ENCODE measurements around the gene TMCC3.
"Not testable (repeated sequence)": the region's sequence is repeated elsewhere in the genome, so short reads cannot be mapped to it uniquely, and the experiment has no call there.

Gene TMCC3

DNA sequence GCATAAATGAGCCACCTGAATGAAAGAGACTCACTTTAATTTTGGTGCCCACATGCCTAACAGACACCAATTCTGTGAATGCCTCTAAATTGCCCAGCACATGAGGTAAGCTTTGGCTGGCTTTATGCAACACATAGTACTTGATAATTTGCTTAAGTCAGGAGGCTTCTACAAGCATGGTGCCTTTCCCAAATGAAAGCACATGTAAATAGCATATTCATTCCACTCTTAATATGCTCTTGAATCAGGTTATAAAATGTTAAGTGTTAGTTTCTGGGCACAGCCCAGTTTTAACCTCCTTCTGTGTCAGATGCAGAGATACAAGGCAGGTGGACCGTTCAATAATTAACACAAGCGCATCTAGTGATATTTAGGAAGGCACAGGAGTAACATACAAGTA is 15.6 kb downstream of the TMCC3 start:
- no peak for DNase-seq (ENCODE audit: low read depth)

DNA sequence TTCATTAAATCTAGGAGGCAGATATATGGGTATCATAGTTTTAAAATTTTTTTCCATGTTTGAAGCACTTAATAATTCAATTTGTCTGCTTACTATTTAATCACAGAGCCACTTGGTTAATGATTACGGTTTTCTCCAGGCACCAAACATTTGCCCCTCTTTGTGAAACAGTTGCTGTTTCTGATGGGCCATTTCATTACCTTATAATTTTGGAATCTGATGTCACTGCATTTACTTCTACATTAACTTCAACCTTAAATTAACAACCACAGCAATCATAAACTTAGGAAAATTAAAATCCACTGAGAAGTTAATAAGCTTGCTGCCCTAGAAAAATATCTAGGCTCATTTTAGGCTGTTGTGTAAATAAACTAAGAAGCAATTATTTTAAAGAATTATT is 17.0 kb downstream of the TMCC3 start:
- no peak for DNase-seq (ENCODE audit: low read depth)

- DNase-seq (ENCODE audit: low read depth): no peak
These were observed 19.3 kb downstream of the TMCC3 start for GRCh38 chr12:94631058-94631457.

DNA sequence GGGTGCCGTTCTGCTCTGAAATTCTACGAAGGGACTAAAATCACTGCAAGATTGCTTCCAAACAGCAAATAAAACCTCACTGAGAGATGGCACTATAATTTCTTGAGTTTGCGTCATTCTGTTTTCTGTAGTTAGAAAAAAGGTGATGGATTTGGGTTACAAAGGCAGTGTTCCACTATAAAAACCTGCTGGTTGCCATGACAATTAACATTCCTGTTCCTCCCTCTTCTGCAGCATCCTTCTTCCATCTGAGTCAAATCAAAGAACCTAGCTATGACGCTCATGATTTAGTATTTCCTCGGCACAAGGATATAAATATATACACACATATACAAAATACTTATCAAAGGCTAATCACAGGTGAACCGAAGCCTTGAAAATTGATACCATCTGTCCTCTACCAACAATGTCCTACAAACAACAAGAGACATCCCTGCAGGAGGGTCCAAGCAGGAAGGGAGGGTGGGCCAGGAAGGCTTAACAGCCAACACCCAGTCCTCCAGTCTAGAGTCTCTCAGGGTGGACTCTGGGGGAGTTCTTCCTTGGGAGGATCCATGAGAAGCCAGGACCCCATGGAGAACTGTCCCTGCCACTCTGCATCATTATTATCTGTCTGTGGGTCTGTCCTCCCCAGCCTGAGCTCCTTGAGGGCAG is 21.4 kb downstream of the TMCC3 start:
- no peak for DNase-seq (ENCODE audit: low read depth)

- DNase-seq (ENCODE audit: low read depth): no peak
These were observed 22.0 kb downstream of the TMCC3 start for GRCh38 chr12:94628369-94628768.

- no peak for DNase-seq (ENCODE audit: low read depth)
These were observed 24.8 kb downstream of the TMCC3 start for GRCh38 chr12:94625531-94625930.

- DNase-seq (ENCODE audit: low read depth): no peak
These were observed 27.0 kb downstream of the TMCC3 start for GRCh38 chr12:94623161-94623920.

- peak; percentile 21 for DNase-seq (ENCODE audit: low read depth)
These were observed 27.9 kb downstream of the TMCC3 start for GRCh38 chr12:94622475-94622874.

GRCh38 chr12:94621662-94622359 is 28.5 kb downstream of the TMCC3 start:
- peak; percentile 19 for DNase-seq (ENCODE audit: low read depth)

GRCh38 chr12:94620621-94621020 is 29.7 kb downstream of the TMCC3 start:
- DNase-seq (ENCODE audit: low read depth): no peak

DNA sequence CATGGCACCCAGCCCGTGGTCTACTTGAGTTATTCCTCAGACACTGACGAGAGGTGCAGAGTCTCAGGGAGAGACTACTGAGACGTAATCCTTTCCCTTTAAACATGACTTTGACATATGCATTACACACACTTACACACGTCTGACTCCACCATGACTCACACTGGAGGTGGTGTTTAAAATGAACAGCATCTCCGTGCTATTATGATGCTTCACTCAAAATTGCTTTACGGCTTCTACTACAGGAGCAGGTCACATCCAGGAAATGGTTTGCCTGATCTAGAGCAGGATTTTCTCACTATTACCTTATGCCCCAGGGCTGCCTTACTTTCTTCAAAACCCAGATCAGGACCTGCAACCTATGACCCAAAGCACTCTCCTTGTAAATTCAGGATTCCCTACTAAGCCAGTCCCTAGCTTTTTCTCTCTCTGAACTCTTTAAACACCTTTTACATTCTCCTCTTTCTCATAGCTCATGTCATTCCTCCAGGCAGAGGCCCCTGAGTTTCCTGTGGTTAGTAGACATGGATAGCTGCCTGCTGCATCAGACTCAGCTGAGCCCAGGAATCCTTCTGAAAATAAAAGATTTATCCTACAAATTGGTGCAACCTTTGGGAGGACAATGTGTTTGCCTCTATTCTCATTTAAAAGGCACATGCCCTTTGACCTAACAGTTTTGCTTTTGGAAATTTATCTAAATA is 31.2 kb downstream of the TMCC3 start:
- peak; percentile 65 for DNase-seq (ENCODE audit: low read depth)

GRCh38 chr12:94617101-94617500 is 33.3 kb downstream of the TMCC3 start:
- DNase-seq (ENCODE audit: low read depth): no peak

- no peak for DNase-seq (ENCODE audit: low read depth)
These were observed 34.1 kb downstream of the TMCC3 start for GRCh38 chr12:94616203-94616729.

DNA sequence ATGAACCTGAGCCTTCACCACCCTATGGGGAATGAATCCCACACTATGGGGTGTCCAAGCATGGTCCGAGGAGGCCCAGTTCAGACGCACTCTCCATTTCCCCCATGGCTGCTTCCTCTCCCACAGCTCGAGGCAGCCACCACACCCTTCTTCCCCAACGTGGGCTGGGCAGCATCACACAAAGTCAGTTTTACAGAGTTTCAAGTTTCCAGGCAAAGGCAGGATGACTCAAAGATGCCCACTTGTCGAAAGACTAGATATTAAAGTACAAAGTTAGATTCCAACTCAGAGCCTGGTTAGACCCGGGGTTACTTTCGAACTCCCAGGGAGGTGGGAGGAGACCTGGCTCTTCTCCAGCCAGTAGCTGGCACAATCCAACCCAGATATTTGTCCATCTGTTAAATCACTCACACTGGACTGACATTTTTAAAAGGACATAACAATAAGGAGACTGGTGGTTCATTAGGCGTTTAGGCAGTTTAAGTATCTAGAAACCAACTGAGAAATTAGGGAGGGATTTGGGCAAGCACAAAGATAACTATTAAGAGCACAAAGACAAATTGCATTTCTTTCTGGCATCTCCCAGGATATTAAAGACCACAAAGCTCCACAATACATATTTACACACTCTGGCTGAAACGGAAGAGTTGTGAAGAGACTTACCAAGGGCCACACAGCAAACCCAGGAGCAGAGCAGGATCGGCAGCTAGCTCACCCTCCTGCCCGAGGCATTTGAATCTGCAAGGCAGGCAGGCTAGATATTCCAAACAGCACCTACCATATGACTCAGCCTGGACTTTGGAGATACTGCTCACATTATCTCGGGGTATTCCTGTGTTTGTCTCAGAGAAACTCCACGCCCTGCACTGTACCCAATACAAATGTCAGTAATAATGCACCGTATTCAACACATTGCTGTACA is 34.8 kb downstream of the TMCC3 start:
- DNase-seq (ENCODE audit: low read depth): peak; percentile 33

DNA sequence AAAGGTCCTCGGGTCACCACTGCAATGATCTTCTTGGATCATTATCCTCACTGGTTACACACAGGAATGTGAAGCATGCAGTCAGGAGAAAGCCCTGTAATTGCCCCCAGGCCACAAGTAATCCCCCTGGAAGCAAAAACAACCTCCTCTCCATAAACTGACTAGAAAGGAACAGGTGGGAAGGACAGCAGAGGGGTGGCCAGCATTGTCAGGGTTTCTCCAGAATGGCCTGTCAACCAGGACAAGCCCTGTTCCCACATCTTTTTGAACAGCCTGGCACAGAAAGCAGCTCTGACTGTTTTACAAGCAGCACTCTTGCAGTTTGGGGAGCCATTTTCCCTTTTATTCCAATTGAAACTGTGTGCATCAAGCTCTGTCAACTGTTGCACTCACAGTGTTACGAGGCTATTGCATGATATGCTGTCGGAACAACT is 36.1 kb downstream of the TMCC3 start:
- no peak for DNase-seq (ENCODE audit: low read depth)

DNA sequence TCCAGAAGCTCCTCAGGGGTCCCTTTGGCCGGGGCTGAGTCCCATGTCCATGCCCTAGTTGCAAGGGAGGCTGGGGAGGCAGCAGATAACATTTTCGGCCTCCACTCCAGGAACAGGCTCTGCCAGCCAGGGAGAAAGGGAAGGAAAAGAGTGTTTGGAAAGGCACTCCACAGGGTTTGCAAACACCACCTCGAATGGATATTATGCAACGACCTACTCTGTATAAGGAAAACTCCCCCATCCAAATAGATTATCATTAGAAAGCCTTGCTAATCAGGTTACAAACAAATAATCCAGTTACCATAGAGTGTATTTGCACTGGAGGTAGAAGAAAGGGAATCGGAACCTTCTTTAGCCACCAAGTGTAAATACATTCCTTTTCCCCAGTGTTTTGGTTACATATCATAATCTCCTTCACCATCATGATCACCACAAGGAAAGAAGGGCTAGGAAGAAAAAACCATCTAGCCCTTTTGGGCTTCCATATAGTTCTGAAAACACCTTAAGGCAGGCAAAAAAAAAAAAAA is 40.4 kb downstream of the TMCC3 start:
- no peak for DNase-seq (ENCODE audit: low read depth)

GRCh38 chr12:94606810-94607209 is 43.5 kb downstream of the TMCC3 start:
- DNase-seq (ENCODE audit: low read depth): not testable (repeated sequence)

GRCh38 chr12:94604366-94604698 is 46.0 kb downstream of the TMCC3 start:
- DNase-seq (ENCODE audit: low read depth): no peak

DNA sequence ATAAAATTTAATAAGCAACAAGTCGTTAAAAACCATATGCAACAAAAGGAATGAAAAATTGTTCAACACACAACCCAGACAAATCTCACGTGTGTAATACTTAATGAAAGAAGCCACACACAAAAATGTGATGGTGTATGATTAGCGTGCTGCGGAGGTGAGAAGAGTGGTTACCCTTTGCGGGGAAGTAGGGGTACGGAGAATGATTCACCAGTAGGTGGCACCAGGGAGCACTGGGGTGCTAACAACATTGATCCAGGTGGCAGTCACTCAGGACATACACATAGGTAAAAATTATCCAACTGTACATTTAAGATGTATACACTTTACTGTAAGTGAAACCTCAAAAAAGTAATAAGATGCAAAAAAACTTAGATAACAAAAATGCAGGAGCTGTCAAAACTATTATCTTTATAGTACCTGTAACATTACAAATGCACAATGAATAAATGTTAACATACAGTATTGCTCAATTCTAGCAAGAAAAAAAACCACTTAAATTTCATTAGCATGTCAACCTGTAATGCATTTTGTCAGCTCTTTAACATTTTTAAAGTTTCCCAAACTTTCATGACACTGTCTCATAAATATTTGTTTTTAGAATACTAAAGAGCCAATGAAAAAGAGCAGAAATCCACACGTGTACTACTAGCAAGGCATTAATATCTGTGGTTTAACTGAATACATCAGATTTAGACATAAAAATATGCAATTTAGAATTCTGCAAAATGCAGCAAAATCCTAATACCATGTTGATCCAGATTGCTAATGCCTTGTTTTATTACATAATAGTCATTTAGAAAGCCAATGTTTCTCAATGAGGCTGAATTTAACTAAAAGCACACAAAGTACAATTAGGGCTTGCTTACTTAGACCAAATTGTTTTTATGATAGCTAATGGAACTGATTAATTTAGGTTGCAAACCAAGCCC is 46.7 kb downstream of the TMCC3 start:
- DNase-seq (ENCODE audit: low read depth): no peak

DNA sequence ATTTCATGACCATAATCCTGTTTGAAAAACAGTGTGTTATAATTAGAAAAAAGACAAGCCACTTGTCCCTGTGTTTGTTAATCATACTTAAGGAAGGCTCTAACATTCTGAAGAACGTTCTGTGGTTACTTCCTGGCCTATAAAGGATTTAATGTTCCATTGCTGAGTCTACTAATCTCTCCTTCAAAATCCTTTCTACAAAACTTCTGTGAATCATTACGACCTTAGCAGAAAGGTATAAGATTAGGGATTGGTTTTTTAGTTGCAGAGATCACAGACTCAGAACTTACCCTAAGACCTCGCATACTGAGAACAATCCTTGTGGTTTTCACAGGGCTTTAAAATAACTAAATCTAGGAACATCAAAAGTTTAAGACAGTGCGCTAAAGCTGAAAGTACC is 48.3 kb downstream of the TMCC3 start:
- DNase-seq (ENCODE audit: low read depth): no peak
